OCI-LY3 (cell line): ENCODE data around the gene SLC25A20.

Experiments
- H2AFZ ChIP-seq: fragments of 200-600, 300-600 bp; shearing (Covaris generic); 2 replicates; pipeline ENCODE4 v1.6.0; 2014; ENCODE audit warnings: antibody characterized with exemption, low read depth, low read length
- H3K27ac ChIP-seq: fragments of 200-600, 300-600 bp; sonication (generic); 2 replicates; pipeline ENCODE4 v1.5.1; 2014; ENCODE audit warnings: mild to moderate bottlenecking, low read length, moderate library complexity, mixed read lengths
- H3K27me3 ChIP-seq: fragments of 200-600, 300-600 bp; sonication (generic); 2 replicates; pipeline ENCODE4 v1.6.1; 2014; ENCODE audit warnings: low read depth, low read length, mixed read lengths
- H3K36me3 ChIP-seq: fragments of 200-600, 300-600 bp; sonication (generic); replicated peaks from 2 replicates; pipeline ENCODE3; 2014; ENCODE audit warnings: low read depth, low read length, mixed read lengths
- H3K4me1 ChIP-seq: fragments of 300-600, 200-600 bp; sonication (generic); 2 replicates; pipeline ENCODE4 v1.6.1; 2014; ENCODE audit warnings: low read length, mixed read lengths
- H3K4me2 ChIP-seq: fragments of 200-600, 300-600 bp; sonication (generic); 2 replicates; pipeline ENCODE4 v1.6.1; 2014; ENCODE audit warnings: low read length, mixed read lengths
- H3K4me3 ChIP-seq: fragments of 300-600, 200-600 bp; sonication (generic); 2 replicates; pipeline ENCODE4 v1.5.1; 2014; ENCODE audit warnings: antibody characterized with exemption, mild to moderate bottlenecking, low read length, moderate library complexity
- H3K79me2 ChIP-seq: fragments of 300-600, 200-600 bp; shearing (Covaris generic); 2 replicates; pipeline ENCODE4 v1.6.1; 2014; ENCODE audit warnings: mild to moderate bottlenecking, low read length, mixed read lengths
- H3K9ac ChIP-seq: fragments of 300-600, 200-600 bp; shearing (Covaris generic); 2 replicates; pipeline ENCODE4 v1.6.0; 2014; ENCODE audit warnings: mild to moderate bottlenecking, low read length, moderate library complexity
- H3K9me3 ChIP-seq: fragments of 200-600, 300-600 bp; shearing (Covaris generic); 2 replicates; pipeline ENCODE4 v1.6.1; 2014; ENCODE audit warnings: low read length, mixed read lengths; ENCODE audit not compliant: insufficient read depth
- H4K20me1 ChIP-seq: fragments of 200-600, 300-600 bp; sonication (generic); 2 replicates; pipeline ENCODE4 v1.6.1; 2016; ENCODE audit warnings: low read length, mixed read lengths; ENCODE audit not compliant: insufficient read depth
- CTCF ChIP-seq: fragments of 200-600, 300-600 bp; sonication (generic); IDR thresholded peaks from 2 replicates; pipeline ENCODE4 v1.5.1; 2014; ENCODE audit warnings: antibody characterized with exemption, low read length, low read depth
- EZH2phosphoT487 ChIP-seq: fragments of 200-600 bp; shearing (Covaris generic); IDR thresholded peaks from 2 replicates; pipeline ENCODE4 v1.6.1; 2018; ENCODE audit warnings: antibody characterized with exemption, mixed run types, low read depth

The SLC25A20 gene

DNA sequence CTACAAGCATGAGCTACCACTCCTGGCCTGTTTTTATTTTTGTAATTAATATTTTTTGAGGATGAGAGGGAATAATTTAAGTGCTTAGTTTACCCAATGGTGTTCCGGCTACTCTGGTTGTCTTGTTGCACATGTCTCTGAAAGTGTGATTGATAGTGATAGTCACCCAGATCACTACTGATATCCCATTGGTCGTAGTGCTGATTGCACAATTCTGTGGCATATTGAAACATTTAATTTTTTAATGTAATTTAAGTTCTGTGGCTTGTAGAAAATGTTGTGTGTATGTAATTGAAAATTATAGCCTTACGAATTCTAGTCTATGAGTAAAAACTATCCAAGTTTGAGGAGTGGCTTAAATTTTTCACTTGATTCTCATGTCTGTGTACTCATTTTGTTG lies 31.9 kb upstream of the SLC25A20 start:
- TF ChIP-seq CTCF, result no peak
- TF ChIP-seq EZH2phosphoT487, result no peak
- Histone ChIP-seq H3K9me3 (no peaks in the 10 kb centered on the region), H3K79me2 (peaks cover 100% of the 10 kb centered on the region), H3K36me3 (peaks cover 68% of the 10 kb centered on the region), H3K27me3 (no peaks in the 10 kb centered on the region), H3K4me1 (peaks cover 31% of the 10 kb centered on the region), H3K4me3 (no peak overlapping the region), H4K20me1 (peaks cover 54% of the 10 kb centered on the region), H3K4me2 (no peak overlapping the region), H3K9ac (no peak overlapping the region), H3K27ac (no peak overlapping the region), H2AFZ (no peak overlapping the region)

- H3K27me3 ChIP-seq, result no peaks in the 10 kb centered on the region
- no peak overlapping the region for H3K4me2 ChIP-seq
- H2AFZ ChIP-seq, result no peak overlapping the region
- peaks cover 100% of the 10 kb centered on the region for H3K79me2 ChIP-seq
- H4K20me1 ChIP-seq, result peaks cover 46% of the 10 kb centered on the region
- TF ChIP-seq CTCF (no peak), EZH2phosphoT487 (no peak)
- H3K4me1 ChIP-seq, result peaks cover 31% of the 10 kb centered on the region
- no peak overlapping the region for H3K4me3 ChIP-seq
- H3K36me3 ChIP-seq, result peaks cover 58% of the 10 kb centered on the region
- no peak overlapping the region for H3K9ac ChIP-seq
- H3K27ac ChIP-seq, result 0 out of 2 replicates have a peak overlapping the region, but pooled peaks have one; percentile 7
- H3K9me3 ChIP-seq, result no peaks in the 10 kb centered on the region
Measured at GRCh38 chr3:48929358-48930035, 30.8 kb upstream of the SLC25A20 start.

DNA sequence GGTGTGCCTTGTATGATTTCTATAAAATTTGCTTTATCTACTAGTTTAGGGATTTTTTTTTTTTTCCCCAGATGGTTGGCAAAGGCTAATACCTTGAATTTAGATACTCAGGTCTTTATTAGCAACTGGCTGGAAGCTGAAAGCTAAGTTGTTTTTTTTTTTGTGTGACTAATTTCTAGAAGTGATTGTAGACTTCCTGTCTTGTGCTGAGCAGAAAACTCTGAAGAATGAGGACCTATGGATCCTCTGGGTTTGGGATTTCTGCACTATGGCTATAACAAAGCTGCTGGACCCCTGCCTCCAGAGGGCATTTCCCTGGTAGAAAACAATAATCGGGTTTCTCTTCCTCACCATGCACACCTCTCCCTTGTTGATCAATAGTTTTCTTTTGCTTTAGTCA lies 30.0 kb upstream of the SLC25A20 start:
- no peak for TF ChIP-seq EZH2phosphoT487
- no peak for TF ChIP-seq CTCF
- no peaks in the 10 kb centered on the region for H3K9me3 ChIP-seq
- peak overlapping the region; percentile 28 for H3K4me2 ChIP-seq
- peak overlapping the region; percentile 15 for H3K27ac ChIP-seq
- no peak overlapping the region for H2AFZ ChIP-seq
- H3K36me3 ChIP-seq, result peaks cover 53% of the 10 kb centered on the region
- peaks cover 41% of the 10 kb centered on the region for H4K20me1 ChIP-seq
- H3K27me3 ChIP-seq, result no peaks in the 10 kb centered on the region
- peaks cover 100% of the 10 kb centered on the region for H3K79me2 ChIP-seq
- no peak overlapping the region for H3K9ac ChIP-seq
- H3K4me1 ChIP-seq, result peaks cover 31% of the 10 kb centered on the region
- no peak overlapping the region for H3K4me3 ChIP-seq

- Histone ChIP-seq H3K36me3 (peaks cover 49% of the 10 kb centered on the region), H3K9ac (no peak overlapping the region), H3K27me3 (no peaks in the 10 kb centered on the region), H3K27ac (peak overlapping the region; percentile 15), H3K79me2 (peaks cover 100% of the 10 kb centered on the region), H4K20me1 (peaks cover 40% of the 10 kb centered on the region), H3K4me1 (peaks cover 31% of the 10 kb centered on the region), H3K9me3 (no peaks in the 10 kb centered on the region), H3K4me3 (no peak overlapping the region), H2AFZ (no peak overlapping the region), H3K4me2 (peak overlapping the region; percentile 28; the same call in 1 of the 2 replicates)
- TF ChIP-seq CTCF (no peak), EZH2phosphoT487 (no peak)
Measured at GRCh38 chr3:48927928-48928327, 29.2 kb upstream of the SLC25A20 start.
